Parathyroid adenoma (tissue), 2 donors: ENCODE measurements around the gene C10orf71.

Source experiments
- H2AFZ ChIP-seq: fragments of 300-600 bp; sonication (generic); one replicate; pipeline ENCODE4 v1.7.0; 2017; ENCODE audit warnings: antibody characterized with exemption, mild to moderate bottlenecking
- H3K27ac ChIP-seq: fragments of 300-600 bp; sonication (generic); one replicate; pipeline ENCODE4 v1.7.0; 2017
- H3K27me3 ChIP-seq: fragments of 300-600 bp; sonication (generic); one replicate; pipeline ENCODE4 v1.7.0; 2017; ENCODE audit warnings: low read length; ENCODE audit not compliant: control insufficient read depth, insufficient read depth
- H3K36me3 ChIP-seq: fragments of 300-600 bp; sonication (generic); one replicate; pipeline ENCODE4 v1.7.0; 2017; ENCODE audit warnings: low read length; ENCODE audit not compliant: control insufficient read depth, insufficient read depth
- H3K4me1 ChIP-seq: fragments of 300-600 bp; sonication (generic); one replicate; pipeline ENCODE4 v1.7.0; 2017; ENCODE audit warnings: control low read depth
- H3K4me2 ChIP-seq: fragments of 300-600 bp; sonication (generic); one replicate; pipeline ENCODE4 v1.7.0; 2017; ENCODE audit warnings: low read length
- H3K4me3 ChIP-seq: fragments of 300-600 bp; sonication (generic); one replicate; pipeline ENCODE4 v1.7.0; 2017; ENCODE audit warnings: low read depth, low read length
- H3K79me2 ChIP-seq: fragments of 300-600 bp; sonication (generic); one replicate; pipeline ENCODE4 v1.7.0; 2017; ENCODE audit warnings: control low read depth
- H3K9ac ChIP-seq: fragments of 300-600 bp; sonication (generic); one replicate; pipeline ENCODE4 v1.7.0; 2017; ENCODE audit warnings: mild to moderate bottlenecking
- H3K9me3 ChIP-seq: fragments of 300-600 bp; sonication (generic); one replicate; pipeline ENCODE4 v1.7.0; 2017; ENCODE audit warnings: low read length; ENCODE audit not compliant: control insufficient read depth
- TF ChIP-seq, protein P1 (sequence below): fragments of 300-600 bp; sonication (generic); IDR thresholded peaks from one replicate; pipeline ENCODE4 v1.7.0; 2017; ENCODE audit warnings: antibody characterized with exemption, mild to moderate bottlenecking
- donor health status: primary hyperparathyroidism.

Gene C10orf71

GRCh38 chr10:49275896-49276295 is 23.1 kb upstream of the C10orf71 start:
- no peak overlapping the region for H3K27ac ChIP-seq
- no peaks in the 10 kb centered on the region for H3K27me3 ChIP-seq
- no peak overlapping the region for H2AFZ ChIP-seq
- no peak overlapping the region for H3K4me2 ChIP-seq
- no peaks in the 10 kb centered on the region for H3K79me2 ChIP-seq
- TF ChIP-seq, protein P1, sequence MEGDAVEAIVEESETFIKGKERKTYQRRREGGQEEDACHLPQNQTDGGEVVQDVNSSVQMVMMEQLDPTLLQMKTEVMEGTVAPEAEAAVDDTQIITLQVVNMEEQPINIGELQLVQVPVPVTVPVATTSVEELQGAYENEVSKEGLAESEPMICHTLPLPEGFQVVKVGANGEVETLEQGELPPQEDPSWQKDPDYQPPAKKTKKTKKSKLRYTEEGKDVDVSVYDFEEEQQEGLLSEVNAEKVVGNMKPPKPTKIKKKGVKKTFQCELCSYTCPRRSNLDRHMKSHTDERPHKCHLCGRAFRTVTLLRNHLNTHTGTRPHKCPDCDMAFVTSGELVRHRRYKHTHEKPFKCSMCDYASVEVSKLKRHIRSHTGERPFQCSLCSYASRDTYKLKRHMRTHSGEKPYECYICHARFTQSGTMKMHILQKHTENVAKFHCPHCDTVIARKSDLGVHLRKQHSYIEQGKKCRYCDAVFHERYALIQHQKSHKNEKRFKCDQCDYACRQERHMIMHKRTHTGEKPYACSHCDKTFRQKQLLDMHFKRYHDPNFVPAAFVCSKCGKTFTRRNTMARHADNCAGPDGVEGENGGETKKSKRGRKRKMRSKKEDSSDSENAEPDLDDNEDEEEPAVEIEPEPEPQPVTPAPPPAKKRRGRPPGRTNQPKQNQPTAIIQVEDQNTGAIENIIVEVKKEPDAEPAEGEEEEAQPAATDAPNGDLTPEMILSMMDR = no peak
- H3K4me1 ChIP-seq = peaks cover 50% of the 10 kb centered on the region
- H3K36me3 ChIP-seq = no peaks in the 10 kb centered on the region
- no peak overlapping the region for H3K9ac ChIP-seq
- no peak overlapping the region for H3K4me3 ChIP-seq
- no peaks in the 10 kb centered on the region for H3K9me3 ChIP-seq

GRCh38 chr10:49276596-49276995 is 22.4 kb upstream of the C10orf71 start:
- TF ChIP-seq, protein P1 = no peak
- no peak overlapping the region for H3K27ac ChIP-seq
- H3K9ac ChIP-seq = no peak overlapping the region
- no peak overlapping the region for H3K4me3 ChIP-seq
- no peaks in the 10 kb centered on the region for H3K9me3 ChIP-seq
- no peaks in the 10 kb centered on the region for H3K27me3 ChIP-seq
- H3K4me2 ChIP-seq = no peak overlapping the region
- no peaks in the 10 kb centered on the region for H3K79me2 ChIP-seq
- H2AFZ ChIP-seq = no peak overlapping the region
- peaks cover 49% of the 10 kb centered on the region for H3K4me1 ChIP-seq
- no peaks in the 10 kb centered on the region for H3K36me3 ChIP-seq

GRCh38 chr10:49277973-49278372 is 21.0 kb upstream of the C10orf71 start:
- Histone ChIP-seq H3K27ac (peak overlapping the region; percentile 97), H3K36me3 (no peaks in the 10 kb centered on the region), H3K4me1 (peaks cover 44% of the 10 kb centered on the region), H3K79me2 (no peaks in the 10 kb centered on the region), H3K4me3 (no peak overlapping the region), H3K9me3 (no peaks in the 10 kb centered on the region), H3K27me3 (no peaks in the 10 kb centered on the region), H3K9ac (no peak overlapping the region), H3K4me2 (peak overlapping the region; percentile 54), H2AFZ (peak overlapping the region; percentile 61)
- TF ChIP-seq, protein P1 = no peak

DNA sequence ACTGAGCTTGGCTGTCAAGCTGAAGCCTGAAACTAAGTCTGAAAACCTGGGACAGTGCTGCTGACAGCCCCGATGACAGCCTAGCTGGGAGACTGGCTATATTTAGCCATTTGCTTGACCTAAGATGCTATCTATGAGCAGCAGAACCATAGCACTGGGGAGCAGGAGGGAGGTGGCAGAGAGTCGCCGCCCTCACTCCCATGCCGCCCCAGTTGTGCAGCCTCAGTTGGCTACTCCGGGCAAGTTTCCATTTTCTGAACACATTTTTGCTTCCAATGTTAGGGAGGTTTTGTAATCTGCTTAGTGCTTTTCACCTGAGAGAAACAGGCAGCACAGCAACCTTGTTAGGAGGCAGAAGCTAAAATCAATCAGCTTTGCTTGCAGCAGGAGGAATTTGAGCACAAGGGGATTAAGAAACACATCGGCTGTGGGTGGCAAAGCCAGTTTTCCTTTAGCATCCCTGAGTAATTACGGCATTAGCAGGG is 20.4 kb upstream of the C10orf71 start:
- H3K27me3 ChIP-seq = no peaks in the 10 kb centered on the region
- H3K9ac ChIP-seq = no peak overlapping the region
- H3K36me3 ChIP-seq = no peaks in the 10 kb centered on the region
- TF ChIP-seq, protein P1 = peak; percentile 3
- H3K27ac ChIP-seq = peak overlapping the region; percentile 97
- peak overlapping the region; percentile 61 for H2AFZ ChIP-seq
- H3K4me3 ChIP-seq = no peak overlapping the region
- H3K9me3 ChIP-seq = no peaks in the 10 kb centered on the region
- H3K4me1 ChIP-seq = peaks cover 50% of the 10 kb centered on the region
- H3K4me2 ChIP-seq = peak overlapping the region; percentile 54
- H3K79me2 ChIP-seq = no peaks in the 10 kb centered on the region
